ENCODE measurements around the gene NAGPA. TPM values are rescaled to one million over a fixed set of nuclear protein-coding genes. Genes with fewer than 3 reads are reported as not detected.

NAGPA gene
- total and polyA plus RNA-seq, 2 of the 13 experiments (the other 11 are each of a cell fraction or from before 2014, with no cell fraction given) = 27.1 to 60.3 TPM

- FAIRE-seq (no peak), DNase-seq (ENCODE audit: low spot score) (no peak), ATAC-seq (no peak)
- no peaks in the 10 kb centered on the region for H3K9me3 ChIP-seq (ENCODE audit: low read length)
- CTCF ChIA-PET (ENCODE audit: low intra/inter-chr PET ratio, low total read pairs) = no interaction called here
- WGBS (ENCODE audit: low lambda C conversion rate) = 98% methylated on average over 5 of the region's 7 CpGs
- peaks cover 24 to 48% of the 10 kb centered on the region in 2 experiments for H3K36me3 ChIP-seq (replicated peaks in 1 of 2; ENCODE audit: control insufficient read depth in 1 of 2, insufficient read depth in 2 of 2, low read length in 2 of 2)
- H3K79me2 ChIP-seq (ENCODE audit: insufficient read depth, low read length) = peaks cover 6% of the 10 kb centered on the region
- H3K4me1 ChIP-seq (ENCODE audit: insufficient read depth, low read length) = peaks cover 5% of the 10 kb centered on the region
- POLR2A ChIA-PET = no interaction called here
- BruUV-seq (replicated peaks) = no TSS peak
- no peaks in the 10 kb centered on the region; the same call in 1 of the 2 replicates for H4K20me1 ChIP-seq (ENCODE audit: insufficient read depth, low read length)
- intact Hi-C loops (cut with micrococcal nuclease; ENCODE audit: unreplicated experiment) (no loop called here), in situ Hi-C loops (cut with HindIII; ENCODE audit: extremely low pct_ligation_motif_present, low pct_unique_long_range_greater_than_20kb) (no loop called here)
- H2AFZ ChIP-seq (ENCODE audit: low read length) = no peak overlapping the region
- H3K4me3 ChIP-seq (replicated peaks in 1 of 3; ENCODE audit: insufficient read depth in 1 of 3, low read depth in 2 of 3, low read length in 3 of 3) = no peak overlapping the region
- TF ChIP-seq HOXA9 (CRISPR knock-in tag; IDR thresholded peaks at IDR 0.05; ENCODE audit: borderline replicate concordance) (no peak), ZNF224 (CRISPR knock-in tag; IDR thresholded peaks at IDR 0.05) (no peak), ELF3 (CRISPR knock-in tag; IDR thresholded peaks at IDR 0.05) (no peak), E2F1 (CRISPR knock-in tag; IDR thresholded peaks at IDR 0.05) (no peak), AHR (CRISPR knock-in tag; IDR thresholded peaks at IDR 0.05) (no peak), TAF1 (CRISPR knock-in tag; IDR thresholded peaks at IDR 0.05) (no peak), ZNF138 (CRISPR knock-in tag; IDR thresholded peaks at IDR 0.05; ENCODE audit: low read depth) (no peak), MIER2 (CRISPR knock-in tag; IDR thresholded peaks at IDR 0.05) (no peak)
- no peak overlapping the region for H3K27ac ChIP-seq (ENCODE audit: extremely low read length, insufficient read depth, low read length)
- H3K27me3 ChIP-seq (ENCODE audit: control insufficient read depth in 1 of 2, insufficient read depth in 2 of 2, low read length in 2 of 2) = peaks cover 0 to 4% of the 10 kb centered on the region in 2 experiments; a peak in 2 of 5 replicates
- H3K9ac ChIP-seq (ENCODE audit: insufficient read depth, low read depth, low read length) = no peak overlapping the region
- H3K4me2 ChIP-seq (ENCODE audit: low read depth, low read length) = no peak overlapping the region
These were observed 6.6 kb downstream of the NAGPA start for GRCh38 chr16:5027086-5027485.

DNA sequence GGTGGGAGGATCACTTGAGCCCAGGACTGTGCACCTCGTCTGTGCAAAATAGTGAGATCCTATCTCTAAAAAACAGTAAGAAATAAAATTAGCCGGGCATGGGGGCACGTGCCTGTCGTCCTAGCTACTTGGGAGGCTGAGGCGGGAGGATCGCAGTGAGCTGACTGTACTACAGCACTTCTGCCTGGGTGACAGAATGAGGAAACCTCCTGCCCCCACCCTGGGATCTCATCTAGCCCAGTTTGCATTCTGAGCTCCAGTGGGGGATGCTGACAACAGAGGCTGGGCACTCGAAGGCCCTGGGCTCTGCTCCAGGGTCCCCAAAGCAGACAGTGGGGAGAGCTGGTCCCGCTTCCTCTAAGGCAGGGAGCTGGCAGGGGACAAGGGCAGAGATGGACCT, 7.1 kb downstream of the NAGPA start:
- Histone ChIP-seq H3K4me1 (ENCODE audit: insufficient read depth, low read length) (peaks cover 1% of the 10 kb centered on the region), H4K20me1 (ENCODE audit: insufficient read depth, low read length) (no peaks in the 10 kb centered on the region; the same call in 1 of the 2 replicates), H2AFZ (ENCODE audit: low read length) (no peak overlapping the region), H3K9ac (ENCODE audit: insufficient read depth, low read depth, low read length) (no peak overlapping the region), H3K27me3 (ENCODE audit: control insufficient read depth in 1 of 2, insufficient read depth in 2 of 2, low read length in 2 of 2) (peaks cover 2 to 4% of the 10 kb centered on the region in 2 experiments; a peak in 3 of 5 replicates), H3K79me2 (ENCODE audit: insufficient read depth, low read length) (peaks cover 1% of the 10 kb centered on the region), H3K4me2 (ENCODE audit: low read depth, low read length) (no peak overlapping the region), H3K27ac (ENCODE audit: extremely low read length, insufficient read depth, low read length) (no peak overlapping the region), H3K36me3 (replicated peaks in 1 of 2; ENCODE audit: control insufficient read depth in 1 of 2, insufficient read depth in 2 of 2, low read length in 2 of 2) (peaks cover 24 to 48% of the 10 kb centered on the region in 2 experiments), H3K4me3 (replicated peaks in 1 of 3; ENCODE audit: insufficient read depth in 1 of 3, low read depth in 2 of 3, low read length in 3 of 3) (no peak overlapping the region), H3K9me3 (ENCODE audit: low read length) (no peaks in the 10 kb centered on the region)
- CTCF ChIA-PET (ENCODE audit: low intra/inter-chr PET ratio, low total read pairs) = no interaction called here
- intact Hi-C loops (cut with micrococcal nuclease; ENCODE audit: unreplicated experiment) (no loop called here), in situ Hi-C loops (cut with HindIII; ENCODE audit: extremely low pct_ligation_motif_present, low pct_unique_long_range_greater_than_20kb) (no loop called here)
- POLR2A ChIA-PET = no interaction called here
- 93% methylated on average over 8 of the region's 8 CpGs for WGBS (ENCODE audit: low lambda C conversion rate)
- DNase-seq (ENCODE audit: low spot score) = no peak
- no peak for ATAC-seq
- BruUV-seq (replicated peaks) = no TSS peak
- no peak for FAIRE-seq
- TF ChIP-seq ZFP36L1 (CRISPR knock-in tag; IDR thresholded peaks at IDR 0.05) (no peak), MED1 (CRISPR knock-in tag; IDR thresholded peaks at IDR 0.05) (no peak), HMG20B (CRISPR knock-in tag; conservative IDR thresholded peaks at IDR 0.05) (no peak), ZNF558 (CRISPR knock-in tag; IDR thresholded peaks at IDR 0.05; ENCODE audit: borderline replicate concordance) (no peak), CREM (IDR thresholded peaks at IDR 0.05) (no peak), CREM (CRISPR knock-in tag; IDR thresholded peaks at IDR 0.05) (no peak), XRCC5 (optimal IDR thresholded peaks at IDR 0.05; ENCODE audit: low read length) (no peak), NR2C2 (CRISPR knock-in tag; IDR thresholded peaks at IDR 0.05; ENCODE audit: borderline replicate concordance) (no peak), ZNF720 (CRISPR knock-in tag; IDR thresholded peaks at IDR 0.05) (no peak), ZNF678 (CRISPR knock-in tag; IDR thresholded peaks at IDR 0.05) (no peak), MYPOP (CRISPR knock-in tag; IDR thresholded peaks at IDR 0.05) (no peak)

Measured in HepG2 (cell line).